ENCODE results near the gene PFN2.

The PFN2 gene

DNA sequence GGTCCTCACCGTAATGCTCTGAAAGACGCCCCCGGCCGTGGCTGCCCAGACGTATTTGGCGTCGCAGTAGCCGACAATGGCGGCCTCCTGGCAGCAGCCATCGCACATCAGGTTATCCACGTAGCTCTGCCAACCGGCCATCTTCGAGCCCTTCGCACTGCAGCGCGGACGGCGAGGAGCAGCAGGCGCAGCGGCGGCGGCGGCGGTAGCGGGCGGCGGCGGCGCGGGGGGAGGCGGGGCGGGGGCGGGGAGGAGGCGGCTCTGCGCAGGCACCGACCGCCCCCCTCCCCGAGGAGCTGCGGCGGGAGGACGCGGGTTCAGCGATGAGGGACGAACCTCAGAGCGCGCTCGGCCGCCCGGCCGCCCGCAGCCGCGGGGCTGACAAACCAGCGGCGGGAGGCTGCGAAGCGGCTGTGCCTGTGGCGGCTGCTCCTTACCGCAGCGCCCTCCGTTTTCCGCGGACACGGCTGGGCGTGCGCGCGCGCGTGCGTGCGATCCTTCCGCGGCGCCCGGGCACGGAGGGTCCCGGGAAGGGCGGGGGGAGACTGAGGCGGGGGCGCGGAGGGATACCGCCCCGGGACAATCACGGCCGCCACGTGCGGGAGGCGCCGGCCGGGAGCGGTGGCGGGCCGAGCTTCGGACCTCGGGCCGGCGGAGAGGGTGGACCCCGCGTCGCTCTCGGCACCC is at the start of gene PFN2:
TSS of gene PFN2 (minus strand) at position 180 of the 687 bp plus-strand sequence. CDS start at position 141, 39 bp downstream.
- Histone ChIP-seq H3K9me3 (ENCODE audit: insufficient read depth, low read depth, low read length) (no peaks in the 10 kb centered on the region), H3K79me2 (ENCODE audit: insufficient read depth, low read length) (peaks cover 41% of the 10 kb centered on the region), H3K27me3 (ENCODE audit: insufficient read depth, low read length, poor library complexity, severe bottlenecking) (no peaks in the 10 kb centered on the region), H3K4me3 (ENCODE audit: low read length, poor library complexity, severe bottlenecking) (peak within 1 kb of the TSS; percentile 82), H3K4me2 (ENCODE audit: low read depth, low read length, poor library complexity, severe bottlenecking) (peak within 1 kb of the TSS; percentile 84), H3K9ac (ENCODE audit: low read depth, low read length, poor library complexity, severe bottlenecking) (peak within 1 kb of the TSS; percentile 65), H3K9me2 (replicated peaks; ENCODE audit: low read depth, low read length) (no peaks in the 10 kb centered on the region), H3F3A (ENCODE audit: low read depth) (peaks cover 5% of the 10 kb centered on the region; the same call in 1 of the 2 replicates), H3K4me1 (ENCODE audit: insufficient read depth, low read length, poor library complexity, severe bottlenecking) (peaks cover 42% of the 10 kb centered on the region), H2AFZ (ENCODE audit: low read length) (peak within 1 kb of the TSS; percentile 97), H4K20me1 (ENCODE audit: insufficient read depth, low read length, poor library complexity, severe bottlenecking) (peaks cover 19% of the 10 kb centered on the region), H3K36me3 (ENCODE audit: insufficient read depth, low read length) (no peaks in the 10 kb centered on the region)
- TF ChIP-seq EZH2phosphoT487 (IDR thresholded peaks at IDR 0.05; ENCODE audit: borderline replicate concordance): no peak
- TF ChIP-seq, protein P1, sequence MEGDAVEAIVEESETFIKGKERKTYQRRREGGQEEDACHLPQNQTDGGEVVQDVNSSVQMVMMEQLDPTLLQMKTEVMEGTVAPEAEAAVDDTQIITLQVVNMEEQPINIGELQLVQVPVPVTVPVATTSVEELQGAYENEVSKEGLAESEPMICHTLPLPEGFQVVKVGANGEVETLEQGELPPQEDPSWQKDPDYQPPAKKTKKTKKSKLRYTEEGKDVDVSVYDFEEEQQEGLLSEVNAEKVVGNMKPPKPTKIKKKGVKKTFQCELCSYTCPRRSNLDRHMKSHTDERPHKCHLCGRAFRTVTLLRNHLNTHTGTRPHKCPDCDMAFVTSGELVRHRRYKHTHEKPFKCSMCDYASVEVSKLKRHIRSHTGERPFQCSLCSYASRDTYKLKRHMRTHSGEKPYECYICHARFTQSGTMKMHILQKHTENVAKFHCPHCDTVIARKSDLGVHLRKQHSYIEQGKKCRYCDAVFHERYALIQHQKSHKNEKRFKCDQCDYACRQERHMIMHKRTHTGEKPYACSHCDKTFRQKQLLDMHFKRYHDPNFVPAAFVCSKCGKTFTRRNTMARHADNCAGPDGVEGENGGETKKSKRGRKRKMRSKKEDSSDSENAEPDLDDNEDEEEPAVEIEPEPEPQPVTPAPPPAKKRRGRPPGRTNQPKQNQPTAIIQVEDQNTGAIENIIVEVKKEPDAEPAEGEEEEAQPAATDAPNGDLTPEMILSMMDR (conservative IDR thresholded peaks at IDR 0.05; ENCODE audit: low read length): no peak

- Histone ChIP-seq H3K4me2 (ENCODE audit: low read depth, low read length, poor library complexity, severe bottlenecking) (no peak overlapping the region), H3K27me3 (ENCODE audit: insufficient read depth, low read length, poor library complexity, severe bottlenecking) (no peaks in the 10 kb centered on the region), H3K9me3 (ENCODE audit: insufficient read depth, low read depth, low read length) (no peaks in the 10 kb centered on the region), H3K4me3 (ENCODE audit: low read length, poor library complexity, severe bottlenecking) (no peak overlapping the region), H2AFZ (ENCODE audit: low read length) (no peak overlapping the region), H4K20me1 (ENCODE audit: insufficient read depth, low read length, poor library complexity, severe bottlenecking) (no peaks in the 10 kb centered on the region), H3K9me2 (replicated peaks; ENCODE audit: low read depth, low read length) (no peaks in the 10 kb centered on the region), H3K36me3 (ENCODE audit: insufficient read depth, low read length) (no peaks in the 10 kb centered on the region), H3F3A (ENCODE audit: low read depth) (no peaks in the 10 kb centered on the region), H3K79me2 (ENCODE audit: insufficient read depth, low read length) (no peaks in the 10 kb centered on the region), H3K4me1 (ENCODE audit: insufficient read depth, low read length, poor library complexity, severe bottlenecking) (no peaks in the 10 kb centered on the region), H3K9ac (ENCODE audit: low read depth, low read length, poor library complexity, severe bottlenecking) (no peak overlapping the region)
- no peak for TF ChIP-seq EZH2phosphoT487 (IDR thresholded peaks at IDR 0.05; ENCODE audit: borderline replicate concordance)
- TF ChIP-seq, protein P1 (conservative IDR thresholded peaks at IDR 0.05; ENCODE audit: low read length): no peak
Measured at GRCh38 chr3:150015901-150016300, 45.2 kb upstream of the PFN2 start.

- Histone ChIP-seq H3K27me3 (ENCODE audit: insufficient read depth, low read length, poor library complexity, severe bottlenecking) (no peaks in the 10 kb centered on the region), H3K4me1 (ENCODE audit: insufficient read depth, low read length, poor library complexity, severe bottlenecking) (no peaks in the 10 kb centered on the region), H3K9ac (ENCODE audit: low read depth, low read length, poor library complexity, severe bottlenecking) (no peak overlapping the region), H2AFZ (ENCODE audit: low read length) (no peak overlapping the region), H4K20me1 (ENCODE audit: insufficient read depth, low read length, poor library complexity, severe bottlenecking) (no peaks in the 10 kb centered on the region), H3K9me2 (replicated peaks; ENCODE audit: low read depth, low read length) (no peaks in the 10 kb centered on the region), H3K9me3 (ENCODE audit: insufficient read depth, low read depth, low read length) (no peaks in the 10 kb centered on the region), H3K4me3 (ENCODE audit: low read length, poor library complexity, severe bottlenecking) (no peak overlapping the region), H3F3A (ENCODE audit: low read depth) (no peaks in the 10 kb centered on the region), H3K79me2 (ENCODE audit: insufficient read depth, low read length) (no peaks in the 10 kb centered on the region), H3K36me3 (ENCODE audit: insufficient read depth, low read length) (no peaks in the 10 kb centered on the region), H3K4me2 (ENCODE audit: low read depth, low read length, poor library complexity, severe bottlenecking) (no peak overlapping the region)
- no peak for TF ChIP-seq EZH2phosphoT487 (IDR thresholded peaks at IDR 0.05; ENCODE audit: borderline replicate concordance)
- TF ChIP-seq, protein P1 (conservative IDR thresholded peaks at IDR 0.05; ENCODE audit: low read length): no peak
Measured at GRCh38 chr3:150014782-150015181, 44.1 kb upstream of the PFN2 start.

Measured in Loucy (cell line).